PC-3 (cell line): ENCODE measurements around the gene KRT7. TPM values are rescaled to one million over a fixed set of nuclear protein-coding genes. Genes with fewer than 3 reads are reported as not detected.

Experiments used
- ATAC-seq: fragments of 200-7000 bp; cut with Tn5 transposase; 2 replicates; pipeline ENCODE4 v1.9.1; 2020; ENCODE audit warnings: mild to moderate bottlenecking, moderate library complexity
- BruUV-seq: library from RNA; stranded (reverse); fragments of 400-500 nt; replicated peaks from 2 replicates; lab custom pipeline; 2021; lab: Mats Ljungman, UMichigan
- CTCF ChIA-PET: fragments of 300-600 bp; sonication (Branson Sonifier 250); formaldehyde crosslinking; loops from one replicate; lab custom pipeline; 2022; ENCODE audit warnings: antibody characterized with exemption; lab: Charles Lee
- POLR2A ChIA-PET: fragments of 300-600 bp; sonication (Branson Sonifier 250); formaldehyde crosslinking; loops from one replicate; lab custom pipeline; 2022; ENCODE audit warnings: antibody characterized with exemption; ENCODE audit not compliant: unreplicated experiment; lab: Charles Lee
- DNase-seq: peaks from one replicate; pipeline ENCODE4 v3.0.0-alpha.2; 2015
- H2AFZ ChIP-seq: fragments of 300-600 bp; sonication (generic); 2 replicates; pipeline ENCODE4 v1.6.0; 2016; ENCODE audit warnings: antibody characterized with exemption, low read length
- H3F3A ChIP-seq: fragments of 300-600 bp; sonication (generic); one replicate; pipeline ENCODE4 v1.6.0; 2017; ENCODE audit warnings: antibody characterized with exemption, low read length, control low read depth, mild to moderate bottlenecking; ENCODE audit not compliant: unreplicated experiment
- H3K27ac ChIP-seq: fragments of 300-600 bp; sonication (generic); 2 replicates; pipeline ENCODE4 v1.5.1; 2016; ENCODE audit warnings: mild to moderate bottlenecking, low read length
- H3K27me3 ChIP-seq: fragments of 300-600 bp; sonication (generic); 2 replicates; pipeline ENCODE4 v1.6.1; 2016; ENCODE audit warnings: low read length, mixed read lengths
- H3K36me3 ChIP-seq: fragments of 300-600 bp; sonication (generic); 2 replicates; pipeline ENCODE4 v1.6.1; 2016; ENCODE audit warnings: low read depth, mixed run types, low read length, mixed read lengths
- H3K4me1 ChIP-seq: fragments of 300-600 bp; sonication (generic); 2 replicates; pipeline ENCODE4 v1.5.1; 2016; ENCODE audit warnings: low read length; ENCODE audit not compliant: insufficient read depth
- H3K4me2 ChIP-seq: fragments of 300-600 bp; sonication (generic); 2 replicates; pipeline ENCODE4 v1.6.0; 2016; ENCODE audit warnings: low read length
- H3K4me3 ChIP-seq: fragments of 300-600 bp; sonication (generic); 2 replicates; pipeline ENCODE4 v1.5.1; 2016; ENCODE audit warnings: mild to moderate bottlenecking, low read length, mixed read lengths
- H3K79me2 ChIP-seq: fragments of 300-600 bp; sonication (generic); 2 replicates; pipeline ENCODE4 v1.6.1; 2017; ENCODE audit warnings: low read length, mixed read lengths
- H3K9ac ChIP-seq: fragments of 300-600 bp; sonication (generic); 2 replicates; pipeline ENCODE4 v1.6.0; 2016; ENCODE audit warnings: mild to moderate bottlenecking, low read length
- H3K9me2 ChIP-seq: fragments of 300-600 bp; sonication (generic); replicated peaks from 2 replicates; pipeline ENCODE4 v1.6.1; 2016; ENCODE audit warnings: mixed run types, low read length, mixed read lengths
- H3K9me3 ChIP-seq: fragments of 300-600 bp; sonication (generic); 2 replicates; pipeline ENCODE4 v1.6.1; 2016; ENCODE audit warnings: low read length, mixed read lengths
- H4K20me1 ChIP-seq: fragments of 300-600 bp; sonication (generic); 2 replicates; pipeline ENCODE4 v1.6.1; 2016; ENCODE audit warnings: low read length, mixed read lengths
- EZH2 ChIP-seq: fragments of 300-600 bp; sonication (generic); IDR thresholded peaks from one replicate; pipeline ENCODE4 v1.6.1; 2017; ENCODE audit warnings: antibody characterized with exemption, mild to moderate bottlenecking, low read length; ENCODE audit not compliant: unreplicated experiment
- EZH2phosphoT487 ChIP-seq: fragments of 300-600 bp; sonication (generic); IDR thresholded peaks from 2 replicates; pipeline ENCODE4 v1.6.1; 2018; ENCODE audit warnings: mild to moderate bottlenecking, antibody characterized with exemption, low read length, borderline replicate concordance
- intact Hi-C: fragments of 100-400 bp; cut with micrococcal nuclease; formaldehyde crosslinking; loops from 2 replicates; pipeline ENCODE4 v1.9.0; 2023
- total RNA-seq: library from RNA; depleted of rRNA; stranded (reverse); fragments of >200 nt; gene quantifications from 2 replicates; pipeline ENCODE4 v1.2.3, GENCODE V29; 2014
- TF ChIP-seq, protein P1 (sequence below): fragments of 300-600 bp; sonication (generic); conservative IDR thresholded peaks from 2 replicates; pipeline ENCODE4 v1.5.1; 2017; ENCODE audit warnings: antibody characterized with exemption, low read depth, mild to moderate bottlenecking, low read length

Gene KRT7
- total RNA-seq, 1 experiment from 2014 or later, result 2,144 TPM

DNA sequence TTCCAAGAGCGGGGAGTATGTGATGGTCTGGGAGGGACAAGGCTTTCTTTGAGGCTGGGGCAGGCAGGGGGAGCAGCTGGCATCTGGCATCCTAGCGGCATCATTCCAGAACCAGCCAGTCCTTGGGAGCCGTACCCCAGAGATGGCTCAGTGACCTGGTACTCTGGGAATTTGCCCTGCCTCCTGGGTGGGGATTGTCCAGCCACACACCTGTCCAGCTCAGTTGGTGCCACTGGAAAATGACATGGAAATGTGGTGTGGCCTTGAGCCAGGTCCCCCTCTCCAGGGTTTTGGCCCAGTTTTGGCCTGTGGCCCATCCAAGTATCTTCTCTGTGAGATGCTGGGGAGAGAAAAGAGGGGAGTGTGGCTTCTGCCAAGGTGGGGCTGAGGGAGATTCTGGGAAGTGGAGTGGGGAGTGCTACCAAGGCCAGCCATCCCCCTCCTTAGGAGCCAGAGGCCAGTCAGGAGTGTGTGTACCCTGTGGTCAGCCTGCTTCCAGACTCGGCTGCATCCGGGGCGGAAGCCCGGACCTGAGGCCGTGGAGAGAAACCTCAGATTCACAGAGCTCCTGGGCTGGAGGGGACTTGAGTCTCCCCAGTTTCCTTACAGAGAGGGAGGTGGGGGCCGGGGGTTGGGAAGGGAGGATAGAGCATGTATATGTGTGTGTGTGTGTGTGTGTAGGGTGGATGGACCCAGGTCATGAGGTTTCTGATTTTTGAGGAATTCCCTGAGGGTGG, 26.6 kb upstream of the KRT7 start:
- no peaks in the 10 kb centered on the region for H3K9me3 ChIP-seq
- H3F3A ChIP-seq, result no peaks in the 10 kb centered on the region
- no peak overlapping the region for H3K9ac ChIP-seq
- ATAC-seq (no peak), DNase-seq (no peak)
- H2AFZ ChIP-seq, result no peak overlapping the region
- no peak overlapping the region for H3K4me3 ChIP-seq
- no peaks in the 10 kb centered on the region for H3K27me3 ChIP-seq
- TF ChIP-seq EZH2phosphoT487 (no peak), EZH2 (no peak)
- TF ChIP-seq, protein P1, sequence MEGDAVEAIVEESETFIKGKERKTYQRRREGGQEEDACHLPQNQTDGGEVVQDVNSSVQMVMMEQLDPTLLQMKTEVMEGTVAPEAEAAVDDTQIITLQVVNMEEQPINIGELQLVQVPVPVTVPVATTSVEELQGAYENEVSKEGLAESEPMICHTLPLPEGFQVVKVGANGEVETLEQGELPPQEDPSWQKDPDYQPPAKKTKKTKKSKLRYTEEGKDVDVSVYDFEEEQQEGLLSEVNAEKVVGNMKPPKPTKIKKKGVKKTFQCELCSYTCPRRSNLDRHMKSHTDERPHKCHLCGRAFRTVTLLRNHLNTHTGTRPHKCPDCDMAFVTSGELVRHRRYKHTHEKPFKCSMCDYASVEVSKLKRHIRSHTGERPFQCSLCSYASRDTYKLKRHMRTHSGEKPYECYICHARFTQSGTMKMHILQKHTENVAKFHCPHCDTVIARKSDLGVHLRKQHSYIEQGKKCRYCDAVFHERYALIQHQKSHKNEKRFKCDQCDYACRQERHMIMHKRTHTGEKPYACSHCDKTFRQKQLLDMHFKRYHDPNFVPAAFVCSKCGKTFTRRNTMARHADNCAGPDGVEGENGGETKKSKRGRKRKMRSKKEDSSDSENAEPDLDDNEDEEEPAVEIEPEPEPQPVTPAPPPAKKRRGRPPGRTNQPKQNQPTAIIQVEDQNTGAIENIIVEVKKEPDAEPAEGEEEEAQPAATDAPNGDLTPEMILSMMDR, result no peak
- peaks cover 60% of the 10 kb centered on the region for H3K4me1 ChIP-seq
- intact Hi-C loops, result no loop called here
- no peaks in the 10 kb centered on the region for H3K36me3 ChIP-seq
- POLR2A ChIA-PET, result interaction anchor here (0.6 kb wide), 1 partner anchor 10 kb away, joined by 4 read pairs; no protein-coding TSS in a partner anchor
- no peak overlapping the region for H3K4me2 ChIP-seq
- CTCF ChIA-PET, result no interaction called here
- H3K27ac ChIP-seq, result no peak overlapping the region
- no TSS peak for BruUV-seq
- H3K9me2 ChIP-seq, result no peaks in the 10 kb centered on the region
- no peaks in the 10 kb centered on the region for H3K79me2 ChIP-seq
- no peaks in the 10 kb centered on the region for H4K20me1 ChIP-seq

DNA sequence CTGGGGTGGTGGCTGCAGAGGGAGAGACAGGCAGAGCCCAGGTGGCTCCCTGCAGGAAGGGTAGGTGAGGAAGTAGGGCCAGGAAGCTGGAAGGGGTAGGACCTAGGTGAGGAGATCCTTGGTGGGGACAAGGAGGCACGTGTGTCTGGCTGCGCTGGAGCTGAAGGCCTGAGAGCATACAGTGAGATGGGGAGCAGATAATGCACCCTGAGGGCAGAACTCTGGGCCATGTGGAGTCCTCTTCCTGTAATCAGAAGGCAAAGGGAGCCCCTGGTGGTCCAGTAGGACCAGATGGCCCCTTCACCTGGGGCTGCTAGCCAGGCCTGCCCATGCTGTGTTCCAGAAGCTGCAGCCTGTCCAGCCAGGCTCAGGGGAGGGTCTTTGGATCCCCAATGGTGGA, 25.9 kb upstream of the KRT7 start:
- POLR2A ChIA-PET, result no interaction called here
- Histone ChIP-seq H3K27ac (no peak overlapping the region), H3K36me3 (no peaks in the 10 kb centered on the region), H3K9me2 (no peaks in the 10 kb centered on the region), H4K20me1 (no peaks in the 10 kb centered on the region), H3K4me3 (no peak overlapping the region), H3K4me2 (no peak overlapping the region), H3K9ac (no peak overlapping the region), H3K79me2 (no peaks in the 10 kb centered on the region), H3K9me3 (no peaks in the 10 kb centered on the region), H3K4me1 (peaks cover 60% of the 10 kb centered on the region), H3K27me3 (no peaks in the 10 kb centered on the region), H2AFZ (no peak overlapping the region), H3F3A (no peaks in the 10 kb centered on the region)
- ATAC-seq (no peak), DNase-seq (no peak)
- TF ChIP-seq EZH2, result no peak
- TF ChIP-seq, protein P1, result no peak
- no peak for TF ChIP-seq EZH2phosphoT487
- intact Hi-C loops, result no loop called here
- BruUV-seq, result no TSS peak
- CTCF ChIA-PET, result no interaction called here

GRCh38 chr12:52207895-52208294, 25.1 kb upstream of the KRT7 start:
- BruUV-seq, result no TSS peak
- Histone ChIP-seq H3K36me3 (no peaks in the 10 kb centered on the region), H3K27me3 (no peaks in the 10 kb centered on the region), H3K27ac (peak overlapping the region; percentile 25), H3K4me3 (no peak overlapping the region), H3K79me2 (no peaks in the 10 kb centered on the region), H4K20me1 (no peaks in the 10 kb centered on the region), H3K9ac (no peak overlapping the region), H3K4me2 (peak overlapping the region; percentile 47), H3K9me2 (no peaks in the 10 kb centered on the region), H3F3A (no peaks in the 10 kb centered on the region), H3K9me3 (no peaks in the 10 kb centered on the region), H2AFZ (peak overlapping the region; percentile 47; the same call in 1 of the 2 replicates), H3K4me1 (peaks cover 55% of the 10 kb centered on the region)
- ChIA-PET POLR2A (interaction anchor here (0.6 to 0.7 kb wide), 4 partner anchors 9 to 61 kb away, joined by 3 to 20 read pairs (median 4); no protein-coding TSS in a partner anchor), CTCF (interaction anchor here (0.8 kb wide), 1 partner anchor 16 kb away, joined by 3 read pairs; the partner anchor contains the start of gene KRT80)
- DNase-seq (peak; percentile 64), ATAC-seq (peak; percentile 42)
- intact Hi-C loops, result no loop called here
- TF ChIP-seq EZH2phosphoT487 (no peak), EZH2 (no peak)
- TF ChIP-seq, protein P1, result no peak
